K562 treated with DMSO at 1 percent for 4 hours (cell line): ENCODE results near the gene THOC3. TPM values are rescaled to one million over a fixed set of nuclear protein-coding genes. Genes with fewer than 3 reads are reported as not detected.

Source experiments
- total RNA-seq: library from RNA; unstranded; fragments of 300-600 nt; gene quantifications from 2 replicates; pipeline ENCODE4 v1.2.3, GENCODE V29; 2022; ENCODE audit not compliant: insufficient read depth

The THOC3 gene
- total RNA-seq: 81.6 and 89.8 TPM in 2 replicates

GRCh38 chr5:175967471-175968372 lies at the start of gene THOC3:
THOC3 (minus strand) TSS chr5:175968315; CDS start chr5:175968208, 107 bp downstream.

Other genes with a start within 250 kb of the THOC3 start
- not detected in 2 replicates for gene CPLX2, start 96.7 kb downstream of the THOC3 start, total RNA-seq